Stimulated activated CD4-positive, alpha-beta T cell treated with anti-CD3 and anti-CD28 coated beads, Interleukin-1b, Interleukin-23, amount 100 ng/mL, for 24 hours (primary cell): ENCODE data around the gene MTA3.

Experiments
- DNase-seq, 4 experiments: peaks; one replicate each; pipeline ENCODE4 v3.0.0-alpha.2; 2020; ENCODE audit warnings: low read depth in 4 of 4, low spot score in 1 of 4

The MTA3 gene

GRCh38 chr2:42800981-42801380, 232.5 kb downstream of the MTA3 start:
- DNase-seq, result no peak

- no peak for DNase-seq
Observed at GRCh38 chr2:42801381-42801780, 232.9 kb downstream of the MTA3 start.

GRCh38 chr2:42802150-42802549, 233.7 kb downstream of the MTA3 start:
- DNase-seq, result no peak

GRCh38 chr2:42804338-42804737, 235.9 kb downstream of the MTA3 start:
- DNase-seq, result no peak

GRCh38 chr2:42804891-42805290, 236.5 kb downstream of the MTA3 start:
- no peak for DNase-seq
